Spleen (tissue), 11 donors: ENCODE data around the gene PYGO1. TPM values are rescaled to one million over a fixed set of nuclear protein-coding genes. Genes with fewer than 3 reads are reported as not detected.

Experiments
- DNase-seq: peaks from one replicate; pipeline ENCODE4 v3.0.0-alpha.2; 2020
- H3K27ac ChIP-seq, 8 donors: fragments of 200-600 bp; sonication (generic) in 7 of 8; 1 replicate in 4 of 8; 2 replicates in 4 of 8; pipeline versions ENCODE4 v1.5.0 to v1.8.0; 2016 to 2021; ENCODE audit warnings: inconsistent platforms in 4 of 8, mild to moderate bottlenecking in 4 of 8, moderate library complexity in 1 of 8
- H3K27me3 ChIP-seq, 7 donors: fragments of 200-600 bp; sonication (generic) in 6 of 7; replicated peaks in 1 of 7; 1 replicate in 4 of 7; 2 replicates in 3 of 7; pipeline versions ENCODE4 v1.5.0 to v1.8.0; 2016 to 2021; ENCODE audit warnings: inconsistent platforms in 3 of 7, mild to moderate bottlenecking in 1 of 7
- H3K36me3 ChIP-seq, 6 donors: fragments of 200-600 bp; sonication (generic) in 5 of 6; 1 replicate in 4 of 6; 2 replicates in 2 of 6; pipeline versions ENCODE4 v1.5.0 to v1.8.0; 2016 to 2021; ENCODE audit warnings: inconsistent platforms in 2 of 6
- H3K4me1 ChIP-seq, 6 donors: fragments of 200-600 bp; sonication (generic) in 5 of 6; 1 replicate in 3 of 6; 2 replicates in 3 of 6; pipeline versions ENCODE4 v1.5.0 to v1.8.0; 2016 to 2021; ENCODE audit warnings: inconsistent platforms in 3 of 6
- H3K4me3 ChIP-seq, 8 donors: fragments of 200-600 bp; sonication (generic) in 7 of 8; 1 replicate in 4 of 8; 2 replicates in 4 of 8; pipeline versions ENCODE4 v1.5.0 to v1.8.0; 2016 to 2021; ENCODE audit warnings: inconsistent platforms in 4 of 8, mild to moderate bottlenecking in 4 of 8, moderate library complexity in 2 of 8
- H3K9me3 ChIP-seq, 8 donors: fragments of 200-600 bp; sonication (generic) in 7 of 8; 1 replicate in 4 of 8; 2 replicates in 4 of 8; pipeline versions ENCODE4 v1.5.0 to v1.8.0; 2016 to 2021; ENCODE audit warnings: inconsistent platforms in 4 of 8
- CTCF ChIP-seq, 11 experiments: fragments of 200-600 bp in 7 of 11; fragments of 450-650 bp in 4 of 11; sonication (generic) in 4 of 11; IDR thresholded peaks in 8 of 11; conservative IDR thresholded peaks in 3 of 11; 1 replicate in 7 of 11; 2 replicates in 4 of 11; pipeline versions ENCODE4 v1.4.0 to v1.8.0; 2016 to 2021; ENCODE audit warnings: antibody characterized with exemption in 11 of 11, inconsistent platforms in 4 of 11, mild to moderate bottlenecking in 1 of 11
- POLR2A ChIP-seq, 3 donors: fragments of 450-650 bp; IDR thresholded peaks; one replicate each; pipeline ENCODE4 v1.5.1; 2017; ENCODE audit warnings: antibody characterized with exemption in 3 of 3, mild to moderate bottlenecking in 1 of 3
- POLR2AphosphoS5 ChIP-seq, 3 donors: sonication (generic); formaldehyde crosslinking; IDR thresholded peaks; one replicate each; pipeline ENCODE4 v1.5.1; 2017; ENCODE audit warnings: antibody characterized with exemption in 3 of 3
- WGBS, 5 donors: extraction: QIAGEN DNeasy Blood & Tissue Kit in 3 of 5; methylation state at CpG; one replicate each; pipeline versions ENCODE4 v1.1.5 to v1.1.7; 2013 to 2018; 5-methylcytosine and 5-hydroxymethylcytosine counted together
- intact Hi-C: fragments of 100-400 bp; cut with DNase I; formaldehyde crosslinking; loops from one replicate; pipeline ENCODE4 v1.15.0; 2023; ENCODE audit warnings: low total_unique reads
- polyA plus RNA-seq, 3 donors: library from polyadenylated mRNA; stranded (reverse); fragments of 200-250 nt; gene quantifications; one replicate each; pipeline ENCODE4 v1.2.1, GENCODE V29; 2013
- total RNA-seq, 7 donors: library from RNA; depleted of rRNA in 3 of 7; stranded (reverse); fragments of >200 nt in 3 of 7; fragmentation: NEBNext Ultra II Directional in 4 of 7; extraction: Animal tissue kit (Norgen Biotek cat#: 25700) in 4 of 7; gene quantifications; one replicate each; pipeline versions ENCODE4 v1.1.0 to v1.2.1, GENCODE V29; 2016 to 2021
- donor health status: healthy with polysubstance abuse.
- donor health status: DM: no; HTN: no; CAD: no; lungs with moderate emphysema.
- donor health status: DM: no; HTN: no; CAD: no.
- donor health status: Bipolar disorder and iron deficiency.
- donor health status: healthy.
- donor health status: DM: no; HTN: no; CAD: no.
- donor health status: DM: yes; HTN: yes; CAD: no.

PYGO1 gene
- total and polyA plus RNA-seq, 10 donors: 0.11 to 1.5 (median 0.94) TPM

GRCh38 chr15:55546718-55547117, 41.4 kb downstream of the PYGO1 start:
- no peaks in the 10 kb centered on the region for H3K4me1 ChIP-seq
- no peaks in the 10 kb centered on the region for H3K9me3 ChIP-seq
- WGBS, 5 donors: 72 to 85% (median 77%) methylated on average over 5 of the region's 5 CpGs
- TF ChIP-seq POLR2AphosphoS5 (IDR thresholded peaks at IDR 0.05): no peak
- H3K27ac ChIP-seq: no peak overlapping the region
- no peaks in the 10 kb centered on the region for H3K36me3 ChIP-seq
- intact Hi-C loops: no loop called here
- DNase-seq: no peak
- H3K27me3 ChIP-seq: peaks cover 0 to 7% (median 0%) of the 10 kb centered on the region in 7 donors
- no peak overlapping the region for H3K4me3 ChIP-seq

- intact Hi-C loops: no loop called here
- Histone ChIP-seq H3K27me3 (no peaks in the 10 kb centered on the region), H3K36me3 (no peaks in the 10 kb centered on the region), H3K4me1 (no peaks in the 10 kb centered on the region), H3K4me3 (no peak overlapping the region), H3K9me3 (no peaks in the 10 kb centered on the region), H3K27ac (no peak overlapping the region)
- TF ChIP-seq CTCF (IDR thresholded peaks at IDR 0.05 in 8 of 11, conservative IDR thresholded peaks at IDR 0.05 in 3 of 11): no peak
- 72 to 76% (median 74%) methylated on average over 6 of the region's 6 CpGs for WGBS, 5 donors
- no peak for DNase-seq
Observed at GRCh38 chr15:55535436-55535835, 52.7 kb downstream of the PYGO1 start.

GRCh38 chr15:55532944-55533343, 55.2 kb downstream of the PYGO1 start:
- intact Hi-C loops: no loop called here
- no peak for DNase-seq
- Histone ChIP-seq H3K9me3 (no peaks in the 10 kb centered on the region), H3K27ac (no peak overlapping the region), H3K27me3 (no peaks in the 10 kb centered on the region), H3K4me1 (no peaks in the 10 kb centered on the region), H3K4me3 (no peak overlapping the region), H3K36me3 (no peaks in the 10 kb centered on the region)
- TF ChIP-seq POLR2AphosphoS5 (IDR thresholded peaks at IDR 0.05): no peak
- no peak for TF ChIP-seq CTCF (IDR thresholded peaks at IDR 0.05 in 8 of 11, conservative IDR thresholded peaks at IDR 0.05 in 3 of 11)
- no peak for TF ChIP-seq POLR2A (IDR thresholded peaks at IDR 0.05)

GRCh38 chr15:55530861-55531313, 57.3 kb downstream of the PYGO1 start:
- TF ChIP-seq POLR2A (IDR thresholded peaks at IDR 0.05) (no peak), POLR2AphosphoS5 (IDR thresholded peaks at IDR 0.05) (no peak), CTCF (IDR thresholded peaks at IDR 0.05 in 8 of 11, conservative IDR thresholded peaks at IDR 0.05 in 3 of 11) (no peak)
- WGBS, 5 donors: 48 to 64% (median 64%) methylated on average over 4 of the region's 4 CpGs
- H3K27me3 ChIP-seq: peaks cover 0 to 5% (median 0%) of the 10 kb centered on the region in 7 donors
- no peaks in the 10 kb centered on the region for H3K4me1 ChIP-seq
- H3K27ac ChIP-seq: no peak overlapping the region
- H3K4me3 ChIP-seq: no peak overlapping the region
- H3K9me3 ChIP-seq: no peaks in the 10 kb centered on the region
- no peak for DNase-seq
- intact Hi-C loops: no loop called here
- no peaks in the 10 kb centered on the region for H3K36me3 ChIP-seq

- Histone ChIP-seq H3K27ac (no peak overlapping the region), H3K4me3 (no peak overlapping the region), H3K4me1 (no peaks in the 10 kb centered on the region), H3K9me3 (no peaks in the 10 kb centered on the region), H3K36me3 (no peaks in the 10 kb centered on the region), H3K27me3 (peaks cover 0 to 10% (median 0%) of the 10 kb centered on the region in 7 donors)
- no peak for TF ChIP-seq POLR2A (IDR thresholded peaks at IDR 0.05)
- TF ChIP-seq CTCF (IDR thresholded peaks at IDR 0.05 in 8 of 11, conservative IDR thresholded peaks at IDR 0.05 in 3 of 11): no peak
- no peak for TF ChIP-seq POLR2AphosphoS5 (IDR thresholded peaks at IDR 0.05)
- 67 to 76% (median 75%) methylated on average over 4 of the region's 4 CpGs for whole genome bisulfite sequencing, 5 donors
- DNase-seq: no peak
- intact Hi-C loops: no loop called here
Observed at GRCh38 chr15:55528812-55529211, 59.3 kb downstream of the PYGO1 start.
